HUDEP-2 (cell line): ENCODE measurements around the gene LYPD6B.

Experiments used
- DNase-seq, 76 experiments: peaks; one replicate each; lab custom pipeline; 2025; ENCODE audit not compliant: unreplicated experiment in 76 of 76; lab: John Stamatoyannopoulos, UW

The LYPD6B gene

DNA sequence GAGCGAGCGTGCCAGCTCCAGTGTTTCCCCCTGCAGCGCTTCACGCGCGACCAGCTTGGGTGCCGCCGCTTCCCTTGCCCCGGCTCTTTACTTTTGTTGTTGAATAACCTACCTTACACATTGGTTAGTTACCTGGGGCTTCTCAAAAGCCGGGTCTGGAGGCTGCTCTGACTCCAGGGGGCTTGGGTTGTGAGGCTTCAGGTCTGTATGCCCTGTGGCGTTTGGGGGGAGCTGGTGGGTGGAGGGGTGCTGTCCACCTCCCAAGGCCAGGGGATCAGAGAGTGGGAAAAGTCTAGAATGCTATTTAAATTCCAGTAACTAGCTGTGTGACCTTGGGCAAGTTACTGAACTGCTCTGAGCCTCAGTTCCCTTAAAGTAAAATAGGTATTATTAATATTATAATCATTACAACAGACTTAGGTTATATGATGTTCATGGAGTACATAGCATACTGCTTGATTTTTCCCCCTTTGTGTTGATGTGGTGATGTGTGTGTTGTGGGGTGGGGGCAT is 770 bp downstream of the LYPD6B start:
- DNase-seq, result no peak

DNA sequence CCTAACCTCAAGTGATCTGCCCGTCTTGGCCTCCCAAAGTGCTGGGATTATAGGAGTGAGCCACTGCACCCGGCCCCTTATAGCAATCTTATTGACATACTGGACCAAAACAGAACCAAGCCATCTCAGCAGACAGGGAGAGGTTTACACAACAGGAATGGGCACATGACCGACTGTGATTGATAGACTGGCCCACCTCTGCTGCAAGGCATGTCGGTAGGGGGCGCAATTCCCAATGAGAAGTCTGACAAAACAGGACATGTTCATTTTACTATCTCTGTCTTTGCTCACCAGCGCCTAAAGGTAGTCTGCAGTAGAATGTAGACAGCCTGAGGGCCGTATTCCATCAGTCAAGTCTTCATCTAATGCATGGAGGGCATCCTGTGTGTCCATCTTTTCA is 2.0 kb downstream of the LYPD6B start:
- DNase-seq, result peak in 38 of 76 experiments; percentile 2 to 63 (median 24)

- no peak for DNase-seq
Observed at GRCh38 chr2:149041482-149041881, 3.0 kb downstream of the LYPD6B start.

GRCh38 chr2:149042881-149043280 is 4.4 kb downstream of the LYPD6B start:
- DNase-seq, result no peak

DNA sequence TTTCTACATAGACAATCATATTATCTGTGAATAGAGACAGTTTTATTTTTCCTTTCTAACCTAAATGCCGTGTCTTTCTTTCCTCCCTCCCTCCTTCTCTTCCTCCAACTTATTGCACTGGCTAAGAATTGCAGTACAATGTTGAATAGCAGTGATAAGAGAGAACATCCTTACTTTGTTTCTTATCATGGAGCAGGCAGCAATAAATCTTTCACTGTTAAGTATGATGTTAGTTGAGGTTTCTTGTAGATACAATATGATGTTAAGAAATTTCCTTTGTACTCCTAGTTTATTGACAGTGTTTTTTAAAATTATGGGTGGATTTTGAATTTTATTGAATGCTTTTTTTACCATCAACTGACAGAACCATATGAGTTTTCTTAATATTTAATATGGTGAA is 6.0 kb downstream of the LYPD6B start:
- DNase-seq, result no peak

DNA sequence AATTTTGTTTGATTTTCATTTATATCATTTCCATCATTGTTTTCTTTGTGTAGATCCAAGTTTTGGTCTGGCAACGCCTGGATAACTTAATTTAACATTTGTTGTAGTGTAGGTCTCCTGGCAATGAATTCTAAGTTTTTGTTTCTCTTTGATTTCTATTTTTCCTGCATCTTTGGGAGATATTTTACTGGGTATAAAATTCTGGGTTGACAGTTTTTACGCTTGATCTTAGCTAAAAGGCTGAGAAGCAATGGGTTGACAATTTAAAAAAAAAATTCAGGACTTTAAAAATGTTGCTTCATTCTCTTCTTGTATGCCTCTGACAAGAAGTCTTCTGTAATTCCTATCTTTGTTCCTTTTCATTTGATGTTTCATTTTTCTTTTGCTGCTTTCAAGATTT is 8.6 kb downstream of the LYPD6B start:
- DNase-seq, result no peak

DNA sequence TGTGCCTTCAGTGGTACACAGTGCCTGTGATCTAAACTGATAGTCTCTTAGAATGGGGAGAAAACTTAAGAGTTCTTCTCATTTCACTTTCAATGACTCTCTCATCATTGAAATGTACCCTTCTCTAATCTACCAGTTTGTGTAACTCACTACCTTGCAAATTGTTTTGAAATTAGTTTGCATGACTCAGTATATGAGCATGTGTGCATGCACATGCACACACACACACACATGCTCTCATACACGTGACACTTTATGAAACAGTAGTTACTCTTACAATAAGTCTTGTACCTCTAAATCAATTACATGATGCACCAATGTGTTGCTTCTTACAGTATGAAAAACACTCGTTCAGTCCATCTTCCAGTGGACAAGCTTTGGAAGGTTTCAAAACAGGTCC is 10.6 kb downstream of the LYPD6B start:
- DNase-seq, result no peak

- no peak for DNase-seq
Observed at GRCh38 chr2:149050188-149050587, 11.7 kb downstream of the LYPD6B start.

- DNase-seq, result no peak
Observed at GRCh38 chr2:149055751-149056150, 17.3 kb downstream of the LYPD6B start.

DNA sequence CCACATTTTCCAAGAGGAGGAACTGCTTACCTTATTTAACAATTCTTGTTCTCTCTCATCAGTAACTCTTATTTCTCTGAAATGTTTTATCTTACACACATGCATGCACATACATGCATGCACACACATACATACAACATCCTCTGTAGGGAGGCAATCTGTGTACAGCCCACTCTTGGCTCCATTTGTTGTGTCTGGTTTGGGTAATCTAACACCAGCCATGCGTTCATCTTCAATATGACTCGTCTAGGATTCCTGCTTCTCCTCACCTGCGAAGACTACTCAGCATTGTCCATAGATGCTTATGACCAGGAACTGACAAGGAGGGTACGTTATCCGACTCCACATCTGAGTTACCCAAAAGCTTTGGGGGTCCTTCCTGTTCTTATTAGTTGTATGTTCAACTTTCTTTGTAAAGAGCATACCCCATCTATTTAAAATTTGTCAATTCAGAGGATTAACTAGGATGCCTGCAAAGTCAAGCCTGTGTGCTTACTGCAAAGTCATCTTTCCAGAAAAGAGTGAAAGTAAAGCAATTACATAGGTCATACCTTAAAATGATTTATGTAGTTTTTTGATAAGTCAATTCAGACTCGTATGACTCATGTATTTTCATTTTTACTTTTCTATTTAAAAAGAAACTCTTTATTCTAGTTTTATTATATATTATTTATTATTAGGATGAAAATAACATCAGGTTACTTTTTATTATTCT is 18.2 kb downstream of the LYPD6B start:
- no peak for DNase-seq

GRCh38 chr2:149057401-149057800 is 18.9 kb downstream of the LYPD6B start:
- DNase-seq, result no peak

DNA sequence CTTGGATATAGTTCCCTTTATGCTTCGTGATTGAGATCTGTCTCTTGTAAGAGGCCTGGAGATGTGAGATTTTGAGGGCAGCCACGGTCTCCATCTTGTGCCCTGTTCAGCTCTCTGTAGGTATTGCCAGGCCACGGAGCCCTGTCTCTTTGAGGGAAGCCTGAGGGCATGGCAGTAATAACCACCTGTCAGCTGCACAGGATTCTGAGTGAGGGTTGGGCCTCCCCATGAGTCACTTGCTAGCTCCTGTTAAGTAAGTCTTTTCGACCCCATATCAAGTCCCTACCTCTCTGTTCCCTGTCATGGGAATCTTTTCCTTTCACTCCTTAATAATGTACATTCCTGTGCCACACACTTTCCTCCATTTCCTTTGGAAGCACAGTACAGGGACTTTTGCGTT is 20.4 kb downstream of the LYPD6B start:
- no peak for DNase-seq

DNA sequence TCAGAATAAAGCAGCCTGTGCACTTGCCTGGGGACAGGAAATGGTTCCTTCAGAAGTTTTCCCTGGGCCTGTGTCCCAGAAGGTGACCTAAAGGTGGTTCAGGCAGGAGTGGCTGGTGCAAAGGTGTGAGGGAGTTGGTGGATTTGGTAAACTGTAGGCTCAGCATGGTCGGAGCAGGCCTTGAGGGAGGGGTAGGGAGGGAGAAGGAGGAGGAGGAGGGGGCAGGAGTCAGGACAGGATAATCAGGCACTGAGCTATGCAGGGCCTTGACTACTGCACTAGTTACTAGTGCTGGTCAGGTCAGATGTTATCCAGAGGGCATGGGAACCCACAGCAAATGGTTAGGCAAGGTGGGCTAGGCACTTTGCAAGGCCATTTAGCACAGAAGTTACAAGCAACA is 21.3 kb downstream of the LYPD6B start:
- no peak for DNase-seq

GRCh38 chr2:149061133-149061745 is 22.7 kb downstream of the LYPD6B start:
- no peak for DNase-seq

- DNase-seq, result no peak
Observed at GRCh38 chr2:149062531-149062930, 24.0 kb downstream of the LYPD6B start.

- DNase-seq, result no peak
Observed at GRCh38 chr2:149063177-149063576, 24.7 kb downstream of the LYPD6B start.

- no peak for DNase-seq
Observed at GRCh38 chr2:149064365-149064841, 25.9 kb downstream of the LYPD6B start.

DNA sequence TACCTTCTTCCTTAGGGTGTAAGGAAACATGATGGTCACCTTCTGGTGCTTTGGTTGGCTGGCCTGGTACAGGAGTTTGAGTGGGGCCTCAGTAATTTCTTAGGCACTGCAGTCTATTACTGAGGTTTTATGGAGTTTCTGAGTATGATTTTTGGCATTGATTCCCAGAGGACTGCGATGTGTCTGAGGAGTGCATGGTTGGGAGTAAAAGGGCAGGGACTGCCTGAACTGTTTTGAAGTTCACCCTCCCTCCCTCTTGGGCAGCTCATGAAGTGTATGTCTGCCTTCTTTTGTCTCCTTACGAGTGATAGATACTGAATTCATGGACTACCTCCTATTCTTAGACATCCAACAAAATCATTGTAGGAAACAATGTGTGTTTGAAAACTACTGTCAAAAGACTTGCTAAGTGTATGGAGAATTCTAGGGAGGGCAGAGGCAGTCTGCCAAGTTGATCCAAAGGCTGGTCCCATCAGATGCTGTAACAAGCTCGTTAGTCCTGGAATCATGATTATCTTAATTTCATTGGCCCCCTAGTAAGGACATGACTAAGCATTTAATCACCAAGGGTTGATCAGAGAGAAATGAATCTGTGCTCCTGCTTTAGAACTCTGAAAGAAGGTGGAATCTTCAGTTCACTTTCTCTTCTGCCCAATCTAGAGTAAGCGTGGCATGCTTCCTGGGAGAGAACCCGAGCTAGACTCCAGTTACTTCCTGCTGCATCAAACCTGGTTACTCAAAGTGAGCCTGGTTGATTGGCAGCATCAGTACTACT is 26.5 kb downstream of the LYPD6B start:
- no peak for DNase-seq

- DNase-seq, result no peak
Observed at GRCh38 chr2:149068225-149068995, 29.9 kb downstream of the LYPD6B start.

- no peak for DNase-seq
Observed at GRCh38 chr2:149068996-149069888, 30.7 kb downstream of the LYPD6B start.
